Mesenchymal stem cell (in vitro differentiated cells and primary cell): Measurements from ENCODE around the gene ATP2B1.

ENCODE experiments used
- DNase-seq: peaks from one replicate; pipeline ENCODE4 v3.0.0-alpha.2; 2013
- H2AFZ ChIP-seq: one replicate; pipeline ENCODE4 v1.6.1; 2013; ENCODE audit warnings: low read depth, mild to moderate bottlenecking, control low read depth, inconsistent platforms, low read length, moderate library complexity
- H2AK5ac ChIP-seq: 2 replicates; pipeline ENCODE4 v1.6.1; 2013; ENCODE audit warnings: low read length, moderate library complexity, mild to moderate bottlenecking, inconsistent platforms; ENCODE audit not compliant: severe bottlenecking
- H2BK120ac ChIP-seq: one replicate; pipeline ENCODE4 v1.6.1; 2013; ENCODE audit warnings: low read depth, mild to moderate bottlenecking, inconsistent platforms, low read length, moderate library complexity
- H2BK12ac ChIP-seq, 2 experiments: one replicate each; pipeline ENCODE4 v1.6.1; 2013; ENCODE audit warnings: inconsistent platforms in 2 of 2, low read length in 2 of 2, mild to moderate bottlenecking in 2 of 2, moderate library complexity in 2 of 2, control low read depth in 1 of 2
- H2BK15ac ChIP-seq: one replicate; pipeline ENCODE4 v1.6.1; 2013; ENCODE audit warnings: mild to moderate bottlenecking, low read depth, inconsistent platforms; ENCODE audit not compliant: poor library complexity, severe bottlenecking
- H2BK5ac ChIP-seq: 2 replicates; pipeline ENCODE4 v1.6.1; 2013; ENCODE audit warnings: low read depth, mild to moderate bottlenecking, low read length, control low read depth, inconsistent platforms; ENCODE audit not compliant: poor library complexity, severe bottlenecking
- H3K14ac ChIP-seq, 2 experiments: one replicate each; pipeline ENCODE4 v1.6.1; 2013; ENCODE audit warnings: inconsistent platforms in 2 of 2, low read length in 2 of 2, control low read depth in 1 of 2, mild to moderate bottlenecking in 1 of 2, moderate library complexity in 1 of 2
- H3K18ac ChIP-seq, 2 experiments: one replicate each; pipeline ENCODE4 v1.6.1; 2013; ENCODE audit warnings: inconsistent platforms in 2 of 2, low read length in 2 of 2, control low read depth in 1 of 2, low read depth in 1 of 2, mild to moderate bottlenecking in 1 of 2
- H3K23ac ChIP-seq, 2 experiments: one replicate each; pipeline ENCODE4 v1.6.1; 2013; ENCODE audit warnings: inconsistent platforms in 2 of 2, low read length in 2 of 2, mild to moderate bottlenecking in 2 of 2, moderate library complexity in 2 of 2, control low read depth in 1 of 2
- H3K27ac ChIP-seq: 2 replicates; pipeline ENCODE4 v1.5.1; 2013; ENCODE audit warnings: mild to moderate bottlenecking, moderate library complexity, low read length, control low read depth, inconsistent platforms; ENCODE audit not compliant: poor library complexity, severe bottlenecking
- H3K27me3 ChIP-seq, 2 experiments: 2 replicates each; pipeline versions ENCODE4 v1.6.1 to v1.7.0; 2013; ENCODE audit warnings: low read length in 2 of 2, mild to moderate bottlenecking in 2 of 2, moderate library complexity in 2 of 2, control low read depth in 1 of 2, inconsistent platforms in 1 of 2; ENCODE audit not compliant: control insufficient read depth in 1 of 2, insufficient read depth in 1 of 2
- H3K36me3 ChIP-seq, 2 experiments: 2 replicates each; pipeline versions ENCODE4 v1.6.1 to v1.7.0; 2013; ENCODE audit warnings: low read length in 2 of 2, control low read depth in 1 of 2, inconsistent platforms in 1 of 2, low read depth in 1 of 2, mild to moderate bottlenecking in 1 of 2; ENCODE audit not compliant: insufficient read depth in 2 of 2, control insufficient read depth in 1 of 2
- H3K4ac ChIP-seq, 2 experiments: one replicate each; pipeline ENCODE4 v1.6.1; 2013; ENCODE audit warnings: inconsistent platforms in 2 of 2, low read length in 2 of 2, mild to moderate bottlenecking in 2 of 2, moderate library complexity in 2 of 2, control low read depth in 1 of 2, low read depth in 1 of 2
- H3K4me1 ChIP-seq: 2 replicates; pipeline ENCODE4 v1.6.1; 2013; ENCODE audit warnings: low read depth, low read length, control low read depth; ENCODE audit not compliant: control insufficient read depth, insufficient read depth
- H3K4me2 ChIP-seq: 2 replicates; pipeline ENCODE4 v1.6.1; 2013; ENCODE audit warnings: low read length, mild to moderate bottlenecking, inconsistent platforms; ENCODE audit not compliant: poor library complexity, severe bottlenecking
- H3K4me3 ChIP-seq, 2 experiments: 2 replicates each; pipeline versions ENCODE4 v1.5.1 to v1.7.0; 2013; ENCODE audit warnings: low read length in 2 of 2, mild to moderate bottlenecking in 2 of 2, control low read depth in 1 of 2, low read depth in 1 of 2; ENCODE audit not compliant: insufficient read depth in 1 of 2
- H3K79me1 ChIP-seq: replicated peaks from 2 replicates; pipeline ENCODE4 v1.6.1; 2013; ENCODE audit warnings: mild to moderate bottlenecking, control low read depth, low read length, inconsistent platforms; ENCODE audit not compliant: poor library complexity, severe bottlenecking
- H3K9ac ChIP-seq: 2 replicates; pipeline ENCODE4 v1.7.0; 2013; ENCODE audit warnings: mild to moderate bottlenecking, low read length, moderate library complexity
- H3K9me3 ChIP-seq: 2 replicates; pipeline ENCODE4 v1.7.0; 2013; ENCODE audit warnings: mild to moderate bottlenecking, low read length; ENCODE audit not compliant: control insufficient read depth
- H4K8ac ChIP-seq: one replicate; pipeline ENCODE4 v1.6.1; 2013; ENCODE audit warnings: inconsistent platforms, mild to moderate bottlenecking, low read length, moderate library complexity
- H4K91ac ChIP-seq: one replicate; pipeline ENCODE4 v1.6.1; 2013; ENCODE audit warnings: mild to moderate bottlenecking, low read length, inconsistent platforms
- WGBS: methylation state at CpG from one replicate; pipeline ENCODE4 v1.1.7; 2013; ENCODE audit warnings: mixed read lengths; 5-methylcytosine and 5-hydroxymethylcytosine counted together

Gene ATP2B1

DNA sequence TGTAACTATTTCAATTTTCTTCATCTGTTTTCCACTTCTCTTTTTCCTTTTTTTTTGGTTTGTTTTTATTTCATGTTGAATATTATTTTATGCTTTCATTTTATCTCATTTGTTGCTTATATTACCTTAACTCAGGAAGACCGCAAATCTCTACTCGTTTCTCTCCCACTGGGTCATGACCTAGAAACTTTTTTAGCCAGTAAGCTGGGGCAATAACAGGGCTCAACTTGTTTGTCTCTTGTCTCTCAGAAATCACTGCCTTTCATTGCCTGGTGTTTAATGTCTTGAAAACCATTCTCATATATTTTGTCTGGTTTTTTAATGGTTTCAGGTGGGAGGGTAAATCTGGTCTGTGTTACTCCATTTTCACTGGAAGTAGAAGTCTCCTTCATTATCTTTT is 36.6 kb upstream of the ATP2B1 start:
- 82% methylated on average over 2 of the region's 2 CpGs for WGBS
- Histone ChIP-seq H2BK120ac (no peak overlapping the region), H3K79me1 (no peaks in the 10 kb centered on the region), H2BK12ac (no peak overlapping the region), H2AFZ (no peak overlapping the region), H3K9ac (no peak overlapping the region), H2BK15ac (no peak overlapping the region), H3K23ac (no peak overlapping the region), H3K18ac (no peak overlapping the region), H2BK5ac (no peak overlapping the region), H3K14ac (no peak overlapping the region), H3K4me3 (no peak overlapping the region), H3K27me3 (no peaks in the 10 kb centered on the region), H3K4me2 (no peak overlapping the region), H3K4ac (no peak overlapping the region), H3K27ac (no peak overlapping the region), H4K91ac (no peak overlapping the region), H3K36me3 (no peaks in the 10 kb centered on the region), H3K4me1 (no peaks in the 10 kb centered on the region), H2AK5ac (no peak overlapping the region), H4K8ac (no peak overlapping the region), H3K9me3 (peaks cover 17% of the 10 kb centered on the region)
- DNase-seq = no peak

DNA sequence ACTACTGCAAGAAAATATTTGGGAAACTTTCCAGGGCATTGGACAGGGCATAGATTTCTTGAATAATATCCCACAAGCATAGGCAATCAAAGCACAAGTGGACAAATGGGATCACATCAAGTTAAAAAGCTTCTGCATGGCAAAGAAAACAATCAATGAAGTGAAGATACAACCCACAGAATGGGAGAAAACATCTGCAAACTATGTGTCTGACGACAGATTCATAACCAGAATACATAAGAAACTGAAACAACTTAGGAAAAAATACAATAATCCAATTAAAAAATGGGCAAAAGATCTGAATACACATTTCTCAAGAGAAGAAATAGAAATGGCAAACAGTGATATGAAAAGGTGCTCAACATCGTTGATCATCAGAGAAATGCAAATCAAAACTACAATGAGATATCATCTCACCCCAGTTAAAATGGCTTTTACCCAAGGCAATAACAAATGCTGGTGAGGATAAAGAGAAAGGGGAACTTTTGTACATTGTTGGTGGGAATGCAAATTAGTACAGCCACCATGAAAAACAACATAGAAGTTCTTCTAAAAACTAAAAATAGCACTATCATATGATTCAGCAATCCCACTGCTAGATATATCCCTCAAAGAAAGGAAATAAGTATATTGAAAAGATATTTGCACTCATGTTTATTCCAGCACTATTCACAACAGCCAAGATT is 33.8 kb upstream of the ATP2B1 start:
- H2AFZ ChIP-seq = no peak overlapping the region
- H2BK5ac ChIP-seq = no peak overlapping the region
- WGBS = no CpG with 5 or more reads among the region's 2 CpGs
- H3K9ac ChIP-seq = no peak overlapping the region
- no peak overlapping the region for H3K14ac ChIP-seq
- H3K4me1 ChIP-seq = no peaks in the 10 kb centered on the region
- H3K27ac ChIP-seq = no peak overlapping the region
- no peak overlapping the region for H2AK5ac ChIP-seq
- H2BK15ac ChIP-seq = no peak overlapping the region
- peaks cover 38% of the 10 kb centered on the region for H3K9me3 ChIP-seq
- DNase-seq = no peak
- H2BK12ac ChIP-seq = no peak overlapping the region
- H4K91ac ChIP-seq = no peak overlapping the region
- H3K18ac ChIP-seq = no peak overlapping the region
- H4K8ac ChIP-seq = no peak overlapping the region
- H3K4me3 ChIP-seq = no peak overlapping the region
- H3K79me1 ChIP-seq = no peaks in the 10 kb centered on the region
- no peak overlapping the region for H2BK120ac ChIP-seq
- no peak overlapping the region for H3K4ac ChIP-seq
- no peaks in the 10 kb centered on the region for H3K36me3 ChIP-seq
- H3K4me2 ChIP-seq = no peak overlapping the region
- H3K27me3 ChIP-seq = no peaks in the 10 kb centered on the region
- H3K23ac ChIP-seq = no peak overlapping the region

DNA sequence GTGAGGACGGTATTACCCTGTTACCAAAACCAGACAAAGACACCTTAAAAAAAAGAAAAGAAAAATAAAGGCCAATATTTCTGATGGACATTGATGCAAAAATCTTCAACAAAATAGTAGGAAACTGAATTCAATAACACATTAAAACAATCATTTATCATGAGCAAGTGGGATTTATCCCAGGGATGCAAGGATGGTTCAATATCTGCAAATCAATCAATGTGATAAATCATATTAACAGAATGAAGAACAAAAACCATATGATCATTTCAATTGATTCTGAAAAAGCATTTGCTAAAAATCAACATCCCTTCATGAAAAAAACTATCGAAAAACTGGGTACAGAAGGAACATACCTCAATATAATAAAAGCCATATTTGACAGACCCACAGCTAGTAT is 32.3 kb upstream of the ATP2B1 start:
- Histone ChIP-seq H3K4ac (no peak overlapping the region), H4K8ac (no peak overlapping the region), H2AK5ac (no peak overlapping the region), H2AFZ (no peak overlapping the region), H2BK12ac (no peak overlapping the region), H3K14ac (no peak overlapping the region), H4K91ac (no peak overlapping the region), H3K27ac (no peak overlapping the region), H3K9me3 (peaks cover 38% of the 10 kb centered on the region), H3K9ac (no peak overlapping the region), H2BK5ac (no peak overlapping the region), H3K4me1 (no peaks in the 10 kb centered on the region), H3K79me1 (no peaks in the 10 kb centered on the region), H3K36me3 (no peaks in the 10 kb centered on the region), H2BK15ac (no peak overlapping the region), H3K27me3 (no peaks in the 10 kb centered on the region), H2BK120ac (no peak overlapping the region), H3K4me3 (no peak overlapping the region), H3K23ac (no peak overlapping the region), H3K4me2 (no peak overlapping the region), H3K18ac (no peak overlapping the region)
- 100% methylated on average over 1 of the region's 2 CpGs for WGBS
- no peak for DNase-seq

DNA sequence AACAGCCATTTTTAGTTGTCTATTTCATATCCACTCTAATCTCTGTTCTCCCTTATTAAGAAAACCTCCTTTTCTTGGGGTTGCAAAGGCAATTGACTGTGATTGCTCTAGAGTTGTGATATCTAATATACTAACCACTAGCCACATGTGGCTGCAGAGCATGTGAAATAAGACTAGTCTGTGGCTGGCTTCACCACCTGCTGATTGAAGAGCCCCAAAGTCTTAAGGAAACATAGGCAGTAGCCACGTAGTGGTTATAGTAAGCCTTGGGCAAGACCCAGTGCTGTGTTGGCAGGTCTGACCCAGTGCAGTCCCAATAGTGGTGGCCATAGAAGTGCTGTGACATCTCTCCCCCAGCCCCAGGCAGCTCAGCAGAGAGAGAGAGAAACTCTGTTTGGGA is 28.4 kb upstream of the ATP2B1 start:
- Histone ChIP-seq H3K27ac (no peak overlapping the region), H4K91ac (no peak overlapping the region), H3K4ac (no peak overlapping the region), H2AFZ (no peak overlapping the region), H3K4me1 (no peaks in the 10 kb centered on the region), H2AK5ac (no peak overlapping the region), H2BK15ac (no peak overlapping the region), H3K18ac (no peak overlapping the region), H3K14ac (no peak overlapping the region), H3K23ac (no peak overlapping the region), H3K4me3 (no peak overlapping the region), H4K8ac (no peak overlapping the region), H2BK5ac (no peak overlapping the region), H2BK12ac (no peak overlapping the region), H3K9ac (no peak overlapping the region), H3K27me3 (no peaks in the 10 kb centered on the region), H3K9me3 (peaks cover 50% of the 10 kb centered on the region), H3K4me2 (no peak overlapping the region), H3K79me1 (no peaks in the 10 kb centered on the region), H2BK120ac (no peak overlapping the region), H3K36me3 (no peaks in the 10 kb centered on the region)
- no peak for DNase-seq
- WGBS = 93% methylated on average over 1 of the region's 1 CpG
